Mucosa of stomach (tissue), 1 donor: ENCODE results near the gene EDN3.
"Not testable (repeated sequence)": the region's sequence is repeated elsewhere in the genome, so short reads cannot be mapped to it uniquely, and the experiment has no call there.

Experiments used
- H3K27me3 ChIP-seq: one replicate; pipeline ENCODE4 v1.7.0; 2013; ENCODE audit warnings: mild to moderate bottlenecking, low read length; ENCODE audit not compliant: control insufficient read depth, insufficient read depth
- H3K36me3 ChIP-seq: one replicate; pipeline ENCODE4 v1.7.0; 2013; ENCODE audit warnings: low read length; ENCODE audit not compliant: control insufficient read depth, insufficient read depth
- H3K4me1 ChIP-seq: one replicate; pipeline ENCODE4 v1.7.0; 2013; ENCODE audit warnings: mild to moderate bottlenecking, low read length; ENCODE audit not compliant: control insufficient read depth, insufficient read depth
- H3K4me3 ChIP-seq: one replicate; pipeline ENCODE4 v1.7.0; 2013; ENCODE audit warnings: low read length
- H3K9ac ChIP-seq: one replicate; pipeline ENCODE4 v1.7.0; 2013; ENCODE audit warnings: mild to moderate bottlenecking, low read length, moderate library complexity
- H3K9me3 ChIP-seq: one replicate; pipeline ENCODE4 v1.7.0; 2013; ENCODE audit warnings: mild to moderate bottlenecking, low read length, moderate library complexity; ENCODE audit not compliant: control insufficient read depth
- donor health status: Pancreatic carcinoma.

EDN3 gene

GRCh38 chr20:59346061-59346460 is 45.6 kb downstream of the EDN3 start:
- H3K36me3 ChIP-seq, result no peaks in the 10 kb centered on the region
- H3K9me3 ChIP-seq, result no peaks in the 10 kb centered on the region
- peaks cover 4% of the 10 kb centered on the region for H3K4me1 ChIP-seq
- no peak overlapping the region for H3K9ac ChIP-seq
- no peak overlapping the region for H3K4me3 ChIP-seq
- H3K27me3 ChIP-seq, result no peaks in the 10 kb centered on the region

- no peak overlapping the region for H3K4me3 ChIP-seq
- no peaks in the 10 kb centered on the region for H3K9me3 ChIP-seq
- H3K9ac ChIP-seq, result no peak overlapping the region
- H3K4me1 ChIP-seq, result peaks cover 4% of the 10 kb centered on the region
- no peaks in the 10 kb centered on the region for H3K27me3 ChIP-seq
- no peaks in the 10 kb centered on the region for H3K36me3 ChIP-seq
Observed at GRCh38 chr20:59349277-59349676, 48.9 kb downstream of the EDN3 start.

GRCh38 chr20:59350330-59351156 is 50.1 kb downstream of the EDN3 start:
- Histone ChIP-seq H3K27me3 (no peaks in the 10 kb centered on the region), H3K4me3 (no peak overlapping the region), H3K4me1 (peaks cover 4% of the 10 kb centered on the region), H3K36me3 (no peaks in the 10 kb centered on the region), H3K9me3 (no peaks in the 10 kb centered on the region), H3K9ac (no peak overlapping the region)

- Histone ChIP-seq H3K9ac (no peak overlapping the region), H3K27me3 (peaks cover 5% of the 10 kb centered on the region), H3K9me3 (no peaks in the 10 kb centered on the region), H3K4me3 (no peak overlapping the region), H3K4me1 (peaks cover 4% of the 10 kb centered on the region), H3K36me3 (no peaks in the 10 kb centered on the region)
Observed at GRCh38 chr20:59351157-59352040, 51.0 kb downstream of the EDN3 start.

GRCh38 chr20:59352541-59352940 is 52.1 kb downstream of the EDN3 start:
- H3K4me3 ChIP-seq, result no peak overlapping the region
- peaks cover 7% of the 10 kb centered on the region for H3K27me3 ChIP-seq
- peaks cover 4% of the 10 kb centered on the region for H3K4me1 ChIP-seq
- H3K9me3 ChIP-seq, result no peaks in the 10 kb centered on the region
- no peaks in the 10 kb centered on the region for H3K36me3 ChIP-seq
- no peak overlapping the region for H3K9ac ChIP-seq

GRCh38 chr20:59352990-59353389 is 52.6 kb downstream of the EDN3 start:
- Histone ChIP-seq H3K27me3 (peaks cover 7% of the 10 kb centered on the region), H3K36me3 (no peaks in the 10 kb centered on the region), H3K9ac (no peak overlapping the region)

GRCh38 chr20:59354460-59354859 is 54.0 kb downstream of the EDN3 start:
- Histone ChIP-seq H3K4me1 (peaks cover 4% of the 10 kb centered on the region), H3K9ac (no peak overlapping the region), H3K27me3 (peaks cover 7% of the 10 kb centered on the region), H3K4me3 (no peak overlapping the region), H3K36me3 (no peaks in the 10 kb centered on the region), H3K9me3 (no peaks in the 10 kb centered on the region)

More at GRCh38 chr20:59352990-59353389, 52.6 kb downstream of the EDN3 start:
- Histone ChIP-seq H3K4me3 (no peak overlapping the region), H3K9me3 (no peaks in the 10 kb centered on the region), H3K4me1 (peaks cover 4% of the 10 kb centered on the region)

GRCh38 chr20:59355242-59355641 is 54.8 kb downstream of the EDN3 start:
- H3K9me3 ChIP-seq, result no peaks in the 10 kb centered on the region
- H3K27me3 ChIP-seq, result peaks cover 7% of the 10 kb centered on the region
- peaks cover 4% of the 10 kb centered on the region for H3K4me1 ChIP-seq
- no peak overlapping the region for H3K4me3 ChIP-seq
- no peak overlapping the region for H3K9ac ChIP-seq
- no peaks in the 10 kb centered on the region for H3K36me3 ChIP-seq

GRCh38 chr20:59356662-59357165 is 56.3 kb downstream of the EDN3 start:
- no peak overlapping the region for H3K9ac ChIP-seq
- no peak overlapping the region for H3K4me3 ChIP-seq
- peaks cover 4% of the 10 kb centered on the region for H3K4me1 ChIP-seq
- peaks cover 7% of the 10 kb centered on the region for H3K27me3 ChIP-seq
- no peaks in the 10 kb centered on the region for H3K9me3 ChIP-seq
- no peaks in the 10 kb centered on the region for H3K36me3 ChIP-seq

- H3K4me3 ChIP-seq, H3K4me1 ChIP-seq, H3K9me3 ChIP-seq, H3K9ac ChIP-seq, H3K27me3 ChIP-seq, H3K36me3 ChIP-seq: not testable (repeated sequence)
Observed at GRCh38 chr20:59358793-59359192, 58.4 kb downstream of the EDN3 start.

GRCh38 chr20:59359906-59360725 is 59.7 kb downstream of the EDN3 start:
- Histone ChIP-seq H3K9me3 (no peaks in the 10 kb centered on the region), H3K9ac (no peak overlapping the region), H3K4me1 (no peaks in the 10 kb centered on the region), H3K27me3 (peaks cover 7% of the 10 kb centered on the region), H3K36me3 (no peaks in the 10 kb centered on the region), H3K4me3 (no peak overlapping the region)
